Measurements from ENCODE around the gene GJB4. TPM values are rescaled to one million over a fixed set of nuclear protein-coding genes. Genes with fewer than 3 reads are reported as not detected.

The GJB4 gene
- polyA plus RNA-seq, 2 of the 4 experiments (the other 2 are of a cell fraction) = not detected

GRCh38 chr1:34711485-34711884 is 48.1 kb upstream of the GJB4 start:
- POLR2A ChIA-PET = no interaction called here
- ATAC-seq = no peak

GRCh38 chr1:34712007-34712688 is 47.4 kb upstream of the GJB4 start:
- Histone ChIP-seq H3K9me3 (no peaks in the 10 kb centered on the region), H3K4me2 (no peak overlapping the region), H3K4me1 (no peaks in the 10 kb centered on the region), H3K4me3 (no peak overlapping the region), H3K27ac (no peak overlapping the region)
- ATAC-seq (no peak), DNase-seq (ENCODE audit: low read depth in 1 of 2, low spot score in 1 of 2) (no peak), FAIRE-seq (no peak)
- TF ChIP-seq CEBPB (IDR thresholded peaks at IDR 0.05) = no peak
- no peak for TF ChIP-seq SREBF2 (IDR thresholded peaks at IDR 0.05)
- no peak for TF ChIP-seq HOXB13 (CRISPR knock-in tag; IDR thresholded peaks at IDR 0.05; ENCODE audit: low read depth)
- TF ChIP-seq EP300 (IDR thresholded peaks at IDR 0.05) = no peak
- WGBS (ENCODE audit: missing lambda C conversion rate) = 18% methylated on average over 6 of the region's 7 CpGs
- ChIA-PET CTCF (interaction anchor here (0.9 kb wide), 1 partner anchor 29 kb away, joined by 3 read pairs; no protein-coding TSS in a partner anchor), POLR2A (no interaction called here)

More at GRCh38 chr1:34711485-34711884, 48.1 kb upstream of the GJB4 start:
- FAIRE-seq (no peak), DNase-seq (ENCODE audit: low read depth in 1 of 2, low spot score in 1 of 2) (peak in 1 of 2 experiments; percentile 3)
- no peak overlapping the region for H3K4me3 ChIP-seq
- H3K4me2 ChIP-seq = no peak overlapping the region
- no peaks in the 10 kb centered on the region for H3K4me1 ChIP-seq
- 18% methylated on average over 4 of the region's 4 CpGs for WGBS (ENCODE audit: missing lambda C conversion rate)
- TF ChIP-seq SREBF2 (IDR thresholded peaks at IDR 0.05) (no peak), MAX (IDR thresholded peaks at IDR 0.05) (no peak), EHF (CRISPR knock-in tag; IDR thresholded peaks at IDR 0.05) (no peak), BCL3 (IDR thresholded peaks at IDR 0.05) (no peak), TP53 (CRISPR knock-in tag; IDR thresholded peaks at IDR 0.05) (no peak), REST (IDR thresholded peaks at IDR 0.05) (no peak), FOXS1 (CRISPR knock-in tag; IDR thresholded peaks at IDR 0.05) (no peak)
- no peak overlapping the region for H3K27ac ChIP-seq
- CTCF ChIA-PET = interaction anchor here (0.9 to 1.2 kb wide), 2 partner anchors 11 to 29 kb away, joined by 3 read pairs; no protein-coding TSS in a partner anchor
- H3K9me3 ChIP-seq = no peaks in the 10 kb centered on the region

GRCh38 chr1:34713443-34713842 is 46.1 kb upstream of the GJB4 start:
- Histone ChIP-seq H3K4me2 (no peak overlapping the region), H3K4me3 (no peak overlapping the region), H3K9me3 (no peaks in the 10 kb centered on the region), H3K27ac (no peak overlapping the region), H3K4me1 (no peaks in the 10 kb centered on the region)
- FAIRE-seq = no peak
- WGBS (ENCODE audit: missing lambda C conversion rate) = 60% methylated on average over 3 of the region's 6 CpGs
- TF ChIP-seq JUNB (IDR thresholded peaks at IDR 0.05) (no peak), MAX (IDR thresholded peaks at IDR 0.05) (no peak), CEBPB (IDR thresholded peaks at IDR 0.05) (no peak), SREBF2 (IDR thresholded peaks at IDR 0.05) (no peak), ATOH8 (CRISPR knock-in tag; IDR thresholded peaks at IDR 0.05; ENCODE audit: low read depth) (no peak), BCL3 (IDR thresholded peaks at IDR 0.05) (no peak), HEYL (CRISPR knock-in tag; IDR thresholded peaks at IDR 0.05) (no peak), HOXB5 (CRISPR knock-in tag; IDR thresholded peaks at IDR 0.05) (no peak), NFE2L2 (conservative IDR thresholded peaks at IDR 0.05; ENCODE audit: low read length) (no peak), ZC3H11A (IDR thresholded peaks at IDR 0.05) (no peak), NR3C1 (IDR thresholded peaks at IDR 0.05) (no peak), EHF (CRISPR knock-in tag; IDR thresholded peaks at IDR 0.05) (no peak), HOXB13 (CRISPR knock-in tag; IDR thresholded peaks at IDR 0.05; ENCODE audit: low read depth) (no peak), CBX8 (IDR thresholded peaks at IDR 0.05) (no peak), POLR2A (IDR thresholded peaks at IDR 0.05; ENCODE audit: low read length) (no peak), REST (IDR thresholded peaks at IDR 0.05) (no peak), KDM5A (IDR thresholded peaks at IDR 0.05) (no peak)
- POLR2A ChIA-PET = no interaction called here
- no peak for DNase-seq (ENCODE audit: low read depth in 1 of 2, low spot score in 1 of 2)
- no peak for ATAC-seq
- CTCF ChIA-PET = interaction anchor here (1.0 kb wide), 1 partner anchor 33 kb away, joined by 4 read pairs; no protein-coding TSS in a partner anchor

All from A549 (cell line).